Stomach smooth muscle (tissue), 2 donors: ENCODE data around the gene CACNG4.

ENCODE experiments used
- H3K27ac ChIP-seq: one replicate; pipeline ENCODE4 v1.7.0; 2013; ENCODE audit warnings: mild to moderate bottlenecking, low read length, inconsistent platforms
- H3K27me3 ChIP-seq, 2 donors: one replicate each; pipeline ENCODE4 v1.7.0; 2013; ENCODE audit warnings: low read length in 2 of 2; ENCODE audit not compliant: insufficient read depth in 2 of 2, control insufficient read depth in 1 of 2
- H3K36me3 ChIP-seq, 2 donors: one replicate each; pipeline ENCODE4 v1.7.0; 2013; ENCODE audit warnings: low read length in 2 of 2; ENCODE audit not compliant: control insufficient read depth in 2 of 2, insufficient read depth in 2 of 2
- H3K4me1 ChIP-seq: one replicate; pipeline ENCODE4 v1.7.0; 2013; ENCODE audit warnings: low read length; ENCODE audit not compliant: control insufficient read depth, insufficient read depth
- H3K4me3 ChIP-seq, 2 donors: one replicate each; pipeline ENCODE4 v1.7.0; 2013; ENCODE audit warnings: low read length in 2 of 2
- H3K9ac ChIP-seq, 2 donors: one replicate each; pipeline ENCODE4 v1.7.0; 2013; ENCODE audit warnings: low read length in 2 of 2, mild to moderate bottlenecking in 1 of 2
- H3K9me3 ChIP-seq, 2 donors: one replicate each; pipeline ENCODE4 v1.7.0; 2013; ENCODE audit warnings: low read length in 2 of 2; ENCODE audit not compliant: control insufficient read depth in 2 of 2
- donor health status: healthy.
- donor health status: Pancreatic carcinoma.

CACNG4 gene

DNA sequence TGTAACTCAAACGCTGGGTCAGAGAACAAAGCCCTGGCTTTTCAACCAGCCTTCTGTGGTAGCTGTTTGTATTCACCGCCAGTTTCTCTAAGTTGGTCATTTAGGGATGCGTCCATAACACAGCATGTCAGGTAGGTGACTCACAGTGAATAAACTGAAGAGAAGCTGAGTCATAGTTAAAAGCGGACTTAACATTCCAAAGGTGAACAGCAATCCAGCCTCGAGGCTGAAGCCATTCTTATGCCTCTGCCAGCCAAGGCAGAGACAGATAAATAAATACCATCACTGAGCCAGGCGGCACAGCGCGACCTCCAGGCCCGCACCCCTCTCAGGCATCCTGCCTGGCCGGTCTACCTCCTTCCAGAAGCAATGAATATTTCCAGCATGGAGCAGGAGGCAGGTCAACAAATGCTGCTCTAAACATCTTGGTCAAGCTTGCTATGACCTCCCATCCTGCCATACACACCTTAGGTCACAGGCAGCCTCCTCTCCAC, 12.4 kb upstream of the CACNG4 start:
- Histone ChIP-seq H3K4me1 (peaks cover 27% of the 10 kb centered on the region), H3K9ac (peak overlapping the region in 1 of 2 donors; percentile 40), H3K36me3 (no peaks in the 10 kb centered on the region), H3K27me3 (no peaks in the 10 kb centered on the region), H3K9me3 (no peaks in the 10 kb centered on the region), H3K27ac (peak overlapping the region; percentile 74), H3K4me3 (no peak overlapping the region)

- peak overlapping the region; percentile 74 for H3K27ac ChIP-seq
- no peak overlapping the region for H3K4me3 ChIP-seq
- no peaks in the 10 kb centered on the region for H3K36me3 ChIP-seq
- no peaks in the 10 kb centered on the region for H3K27me3 ChIP-seq
- H3K4me1 ChIP-seq: peaks cover 32% of the 10 kb centered on the region
- no peaks in the 10 kb centered on the region for H3K9me3 ChIP-seq
- peak overlapping the region in 1 of 2 donors; percentile 40 for H3K9ac ChIP-seq
Observed at GRCh38 chr17:66952681-66953629, 11.6 kb upstream of the CACNG4 start.

DNA sequence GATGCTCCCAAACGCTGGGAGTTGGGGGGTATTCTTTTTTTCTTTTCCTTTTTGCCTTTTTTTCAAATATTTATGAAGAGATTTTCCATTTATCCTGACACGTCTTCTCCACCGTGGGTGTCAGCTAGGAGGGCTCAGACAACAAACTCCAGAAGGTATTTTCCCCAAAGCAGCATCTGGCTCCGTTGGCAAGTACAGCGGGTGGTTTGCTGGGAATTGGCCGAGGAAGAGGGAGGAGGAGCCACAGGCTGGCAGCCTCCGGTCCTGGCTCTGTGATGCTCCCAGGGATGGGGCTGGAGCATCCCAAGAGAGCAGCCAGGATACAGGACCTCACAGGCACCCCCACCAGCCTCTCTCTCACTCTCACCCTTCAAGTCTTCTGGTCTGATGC, 10.9 kb upstream of the CACNG4 start:
- H3K27me3 ChIP-seq: no peaks in the 10 kb centered on the region
- no peaks in the 10 kb centered on the region for H3K9me3 ChIP-seq
- no peak overlapping the region for H3K9ac ChIP-seq
- peaks cover 39% of the 10 kb centered on the region for H3K4me1 ChIP-seq
- H3K4me3 ChIP-seq: no peak overlapping the region
- H3K36me3 ChIP-seq: no peaks in the 10 kb centered on the region
- H3K27ac ChIP-seq: peak overlapping the region; percentile 74

DNA sequence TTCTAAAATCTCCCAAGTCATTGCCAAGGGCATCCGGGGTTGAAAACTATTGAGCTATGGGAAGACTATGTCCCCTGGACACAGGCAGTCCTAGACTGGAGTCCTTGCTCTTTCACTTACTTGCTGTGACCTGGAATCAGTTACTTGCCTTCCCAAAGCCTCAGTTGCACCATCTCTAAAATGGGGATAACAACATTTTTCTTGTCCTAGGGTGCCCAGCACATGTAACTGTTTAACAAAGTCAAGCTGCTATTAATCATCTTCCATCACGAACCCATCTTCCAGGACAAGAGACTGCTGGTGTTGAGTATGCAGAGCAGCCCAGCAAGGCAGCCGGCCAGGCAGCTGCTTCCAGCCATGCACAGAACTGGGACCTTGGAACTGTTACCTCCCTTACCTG, 9.9 kb upstream of the CACNG4 start:
- H3K27me3 ChIP-seq: no peaks in the 10 kb centered on the region
- no peaks in the 10 kb centered on the region for H3K36me3 ChIP-seq
- no peak overlapping the region for H3K27ac ChIP-seq
- peaks cover 39% of the 10 kb centered on the region for H3K4me1 ChIP-seq
- H3K4me3 ChIP-seq: no peak overlapping the region
- no peak overlapping the region for H3K9ac ChIP-seq
- H3K9me3 ChIP-seq: no peaks in the 10 kb centered on the region

DNA sequence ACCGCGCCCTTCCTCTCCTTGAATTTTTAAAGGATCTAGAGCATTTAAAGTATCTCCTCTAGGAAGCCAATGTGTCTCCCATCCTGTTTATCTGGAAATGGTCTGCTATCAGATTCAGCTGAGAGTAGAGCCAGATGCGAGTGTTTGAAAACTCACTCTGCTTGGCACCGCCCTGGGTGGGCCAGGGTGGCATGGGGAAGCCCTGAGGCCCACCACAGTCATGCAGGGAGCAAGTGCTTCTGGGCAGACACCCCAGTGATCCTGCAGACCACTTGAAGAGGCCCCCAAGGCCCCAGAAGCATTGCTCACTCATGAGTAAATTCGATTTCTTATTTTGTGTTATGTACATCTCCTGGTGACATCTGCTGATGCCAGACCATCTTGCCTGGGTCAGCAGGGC, 8.7 kb upstream of the CACNG4 start:
- Histone ChIP-seq H3K4me3 (no peak overlapping the region), H3K9me3 (no peaks in the 10 kb centered on the region), H3K36me3 (no peaks in the 10 kb centered on the region), H3K4me1 (peaks cover 42% of the 10 kb centered on the region), H3K9ac (no peak overlapping the region), H3K27ac (no peak overlapping the region), H3K27me3 (no peaks in the 10 kb centered on the region)

GRCh38 chr17:66956941-66957340, 7.6 kb upstream of the CACNG4 start:
- Histone ChIP-seq H3K9me3 (no peaks in the 10 kb centered on the region), H3K27me3 (no peaks in the 10 kb centered on the region), H3K4me1 (peaks cover 36% of the 10 kb centered on the region), H3K36me3 (no peaks in the 10 kb centered on the region), H3K4me3 (no peak overlapping the region), H3K27ac (no peak overlapping the region), H3K9ac (no peak overlapping the region)

- Histone ChIP-seq H3K9ac (no peak overlapping the region), H3K27ac (no peak overlapping the region), H3K27me3 (no peaks in the 10 kb centered on the region), H3K4me1 (peaks cover 33% of the 10 kb centered on the region), H3K4me3 (no peak overlapping the region), H3K9me3 (no peaks in the 10 kb centered on the region), H3K36me3 (no peaks in the 10 kb centered on the region)
Observed at GRCh38 chr17:66957343-66957742, 7.2 kb upstream of the CACNG4 start.

GRCh38 chr17:66957951-66958579, 6.4 kb upstream of the CACNG4 start:
- Histone ChIP-seq H3K4me1 (peaks cover 26% of the 10 kb centered on the region), H3K27me3 (no peaks in the 10 kb centered on the region), H3K27ac (peak overlapping the region; percentile 66)

GRCh38 chr17:66959641-66960375, 4.7 kb upstream of the CACNG4 start:
- peaks cover under 1 to 3% of the 10 kb centered on the region in 2 donors for H3K27me3 ChIP-seq
- no peaks in the 10 kb centered on the region for H3K36me3 ChIP-seq
- H3K4me1 ChIP-seq: peaks cover 21% of the 10 kb centered on the region
- H3K4me3 ChIP-seq: no peak overlapping the region
- H3K9ac ChIP-seq: no peak overlapping the region
- no peaks in the 10 kb centered on the region for H3K9me3 ChIP-seq
- H3K27ac ChIP-seq: no peak overlapping the region

More at GRCh38 chr17:66957951-66958579, 6.4 kb upstream of the CACNG4 start:
- no peak overlapping the region for H3K9ac ChIP-seq
- H3K36me3 ChIP-seq: no peaks in the 10 kb centered on the region
- no peaks in the 10 kb centered on the region for H3K9me3 ChIP-seq
- H3K4me3 ChIP-seq: no peak overlapping the region

- Histone ChIP-seq H3K36me3 (no peaks in the 10 kb centered on the region), H3K9me3 (no peaks in the 10 kb centered on the region), H3K27me3 (peaks cover 3 to 5% of the 10 kb centered on the region in 2 donors), H3K9ac (no peak overlapping the region), H3K4me1 (peaks cover 25% of the 10 kb centered on the region), H3K27ac (no peak overlapping the region), H3K4me3 (no peak overlapping the region)
Observed at GRCh38 chr17:66960613-66961012, 3.9 kb upstream of the CACNG4 start.
